H1 (cell line): ENCODE data around the gene FOXN3. TPM values are rescaled to one million over a fixed set of nuclear protein-coding genes. Genes with fewer than 3 reads are reported as not detected.

ENCODE experiments used
- CTCF ChIA-PET: fragments of 300-600 bp; sonication (Branson Sonifier 250); formaldehyde crosslinking; loops from one replicate; lab custom pipeline; 2021; ENCODE audit not compliant: partially characterized antibody; lab: Charles Lee
- POLR2A ChIA-PET: fragments of 300-600 bp; sonication (Branson Sonifier 250); formaldehyde crosslinking; loops from one replicate; lab custom pipeline; 2021; ENCODE audit warnings: inconsistent platforms; ENCODE audit not compliant: partially characterized antibody; lab: Charles Lee
- DNase-seq, 2 experiments: peaks; one replicate each; pipeline versions ENCODE4 v3.0.0 to v3.0.0-alpha.2; 2010 to 2022; ENCODE audit warnings: low spot score in 2 of 2, low read depth in 1 of 2, mixed read lengths in 1 of 2
- FAIRE-seq: peaks from 2 replicates; lab custom pipeline; 2011; peaks lifted over from hg19 to GRCh38; lab: Jason Lieb, UNC
- H2AFZ ChIP-seq: 2 replicates; pipeline ENCODE4 v1.8.1; 2012; ENCODE audit warnings: low read length, inconsistent platforms
- H2AK5ac ChIP-seq: 2 replicates; pipeline ENCODE4 v1.6.1; 2013; ENCODE audit warnings: low read depth, low read length
- H2BK120ac ChIP-seq: replicated peaks from 2 replicates; pipeline ENCODE3; 2013; ENCODE audit warnings: low read depth, low read length, inconsistent platforms
- H2BK12ac ChIP-seq: 2 replicates; pipeline ENCODE4 v1.6.1; 2013; ENCODE audit warnings: low read depth, low read length
- H2BK15ac ChIP-seq: 2 replicates; pipeline ENCODE4 v1.6.1; 2013; ENCODE audit warnings: low read length
- H2BK20ac ChIP-seq: 2 replicates; pipeline ENCODE4 v1.6.1; 2013; ENCODE audit warnings: low read length
- H2BK5ac ChIP-seq: 2 replicates; pipeline ENCODE4 v1.6.1; 2013; ENCODE audit warnings: low read depth, low read length
- H3K14ac ChIP-seq: 2 replicates; pipeline ENCODE4 v1.6.1; 2013; ENCODE audit warnings: inconsistent platforms; ENCODE audit not compliant: insufficient read length
- H3K18ac ChIP-seq: 2 replicates; pipeline ENCODE4 v1.6.1; 2013; ENCODE audit warnings: low read length; ENCODE audit errors: extremely low read depth
- H3K23ac ChIP-seq: 2 replicates; pipeline ENCODE4 v1.6.1; 2013; ENCODE audit warnings: inconsistent platforms; ENCODE audit not compliant: insufficient read length
- H3K23me2 ChIP-seq: 2 replicates; pipeline ENCODE4 v1.6.1; 2013; ENCODE audit warnings: low read depth, low read length
- H3K27ac ChIP-seq: 2 replicates; pipeline ENCODE4 v1.6.1; 2011; ENCODE audit warnings: low read depth, low read length, inconsistent platforms
- H3K27me3 ChIP-seq, 4 experiments: replicated peaks in 1 of 4; 1 replicate in 1 of 4; 2 replicates in 3 of 4; pipeline versions ENCODE4 v1.6.1 to v1.8.1; 2011 to 2013; ENCODE audit warnings: low read length in 3 of 4, mild to moderate bottlenecking in 3 of 4, inconsistent platforms in 2 of 4, mixed read lengths in 2 of 4, moderate library complexity in 1 of 4; ENCODE audit not compliant: control insufficient read depth in 3 of 4, insufficient read depth in 3 of 4; ENCODE audit errors: extremely low read depth in 1 of 4
- H3K36me3 ChIP-seq, 4 experiments: 2 replicates each; pipeline versions ENCODE4 v1.6.1 to v1.8.1; 2011 to 2013; ENCODE audit warnings: mild to moderate bottlenecking in 4 of 4, low read length in 3 of 4, moderate library complexity in 2 of 4, control low read depth in 1 of 4, inconsistent platforms in 1 of 4; ENCODE audit not compliant: insufficient read depth in 4 of 4, control insufficient read depth in 2 of 4
- H3K4ac ChIP-seq: replicated peaks from 2 replicates; pipeline ENCODE3; 2013; ENCODE audit warnings: low read length, low read depth, mixed read lengths, inconsistent platforms; ENCODE audit not compliant: insufficient read length
- H3K4me1 ChIP-seq, 4 experiments: replicated peaks in 1 of 4; 1 replicate in 1 of 4; 2 replicates in 3 of 4; pipeline versions ENCODE4 v1.6.1 to v1.8.1; 2011 to 2013; ENCODE audit warnings: low read length in 3 of 4, inconsistent platforms in 2 of 4, mixed read lengths in 1 of 4; ENCODE audit not compliant: insufficient read depth in 4 of 4, control insufficient read depth in 3 of 4
- H3K4me2 ChIP-seq, 2 experiments: 2 replicates each; pipeline versions ENCODE4 v1.6.1 to v1.8.1; 2011 to 2013; ENCODE audit warnings: low read depth in 2 of 2, low read length in 2 of 2, control low read depth in 1 of 2, inconsistent platforms in 1 of 2, mild to moderate bottlenecking in 1 of 2; ENCODE audit not compliant: insufficient read depth in 1 of 2
- H3K4me3 ChIP-seq, 4 experiments: fragments of 200-600, 300-600 bp in 1 of 4; sonication (generic), shearing (Covaris generic), sonication (Bioruptor Twin) in 1 of 4; 2 replicates each; pipeline versions ENCODE4 v1.5.1 to v1.8.1; 2011 to 2016; ENCODE audit warnings: low read length in 4 of 4, low read depth in 3 of 4, control low read depth in 2 of 4, inconsistent platforms in 2 of 4, mild to moderate bottlenecking in 2 of 4, mixed read lengths in 1 of 4, moderate library complexity in 1 of 4; ENCODE audit not compliant: insufficient read depth in 2 of 4; ENCODE audit errors: extremely low read depth in 1 of 4
- H3K56ac ChIP-seq: replicated peaks from 2 replicates; pipeline ENCODE3; 2013; ENCODE audit warnings: low read depth, mild to moderate bottlenecking, mixed read lengths, low read length, inconsistent platforms; ENCODE audit not compliant: insufficient read length
- H3K79me1 ChIP-seq: 2 replicates; pipeline ENCODE4 v1.6.1; 2013; ENCODE audit warnings: low read depth, low read length, control low read depth
- H3K79me2 ChIP-seq, 2 experiments: 2 replicates each; pipeline versions ENCODE4 v1.6.1 to v1.8.1; 2012 to 2013; ENCODE audit warnings: low read length in 2 of 2, mild to moderate bottlenecking in 2 of 2, inconsistent platforms in 1 of 2; ENCODE audit not compliant: insufficient read depth in 2 of 2, control insufficient read depth in 1 of 2
- H3K9ac ChIP-seq, 4 experiments: replicated peaks in 1 of 4; 1 replicate in 1 of 4; 2 replicates in 3 of 4; pipeline versions ENCODE4 v1.6.1 to v1.8.1; 2011 to 2013; ENCODE audit warnings: low read depth in 3 of 4, low read length in 3 of 4, control low read depth in 2 of 4, mild to moderate bottlenecking in 2 of 4, moderate library complexity in 2 of 4, inconsistent platforms in 1 of 4; ENCODE audit errors: extremely low read depth in 1 of 4
- H3K9me3 ChIP-seq, 2 experiments: 2 replicates each; pipeline versions ENCODE4 v1.6.1 to v1.8.1; 2012 to 2013; ENCODE audit warnings: mild to moderate bottlenecking in 2 of 2, moderate library complexity in 2 of 2, control low read depth in 1 of 2, inconsistent platforms in 1 of 2, low read depth in 1 of 2, low read length in 1 of 2, mixed read lengths in 1 of 2; ENCODE audit not compliant: insufficient read depth in 2 of 2
- H4K20me1 ChIP-seq, 2 experiments: replicated peaks in 1 of 2; 2 replicates each; pipeline versions ENCODE3 to v1.8.1; 2011 to 2013; ENCODE audit warnings: inconsistent platforms in 2 of 2, low read length in 2 of 2, mild to moderate bottlenecking in 1 of 2; ENCODE audit not compliant: insufficient read depth in 2 of 2, control insufficient read depth in 1 of 2
- H4K5ac ChIP-seq: 2 replicates; pipeline ENCODE4 v1.6.1; 2013; ENCODE audit warnings: low read length, low read depth, mixed read lengths, inconsistent platforms; ENCODE audit not compliant: insufficient read length
- H4K8ac ChIP-seq: 2 replicates; pipeline ENCODE4 v1.8.0; 2013; ENCODE audit warnings: mild to moderate bottlenecking, moderate library complexity, low read length, inconsistent platforms; ENCODE audit not compliant: insufficient read depth; ENCODE audit errors: extremely low read depth
- H4K91ac ChIP-seq: replicated peaks from 2 replicates; pipeline ENCODE3; 2013; ENCODE audit warnings: low read length, mixed read lengths, inconsistent platforms; ENCODE audit not compliant: insufficient read length
- CBX8 ChIP-seq: fragments of 300-800, 300-1000 bp; sonication (generic); IDR thresholded peaks from 2 replicates; pipeline ENCODE4 v1.7.1; 2016; ENCODE audit warnings: low read depth, low read length, borderline replicate concordance
- GABPA ChIP-seq: IDR thresholded peaks from 2 replicates; pipeline ENCODE4 v1.6.1; 2011; ENCODE audit warnings: mild to moderate bottlenecking, low read length, moderate library complexity, borderline replicate concordance; ENCODE audit not compliant: insufficient read depth
- KDM1A ChIP-seq: fragments of 200-600, 300-600 bp; sonication (generic); IDR thresholded peaks from 2 replicates; pipeline ENCODE4 v1.7.1; 2016; ENCODE audit warnings: mild to moderate bottlenecking, low read length, borderline replicate concordance
- RAD21 ChIP-seq, 2 experiments: IDR thresholded peaks in 1 of 2; conservative IDR thresholded peaks in 1 of 2; 2 replicates each; pipeline ENCODE4 v1.6.1; 2011; ENCODE audit warnings: low read depth in 2 of 2, low read length in 2 of 2, improper control_type of control experiment in 1 of 2, inconsistent platforms in 1 of 2, mild to moderate bottlenecking in 1 of 2, moderate library complexity in 1 of 2
- RXRA ChIP-seq: IDR thresholded peaks from 2 replicates; pipeline ENCODE4 v1.6.1; 2011; ENCODE audit warnings: low read depth, mild to moderate bottlenecking, low read length, moderate library complexity; ENCODE audit not compliant: insufficient read depth
- SP2 ChIP-seq: IDR thresholded peaks from 2 replicates; pipeline ENCODE4 v1.6.1; 2012; ENCODE audit warnings: mild to moderate bottlenecking, low read length, inconsistent platforms
- TAF7 ChIP-seq: optimal IDR thresholded peaks from 2 replicates; pipeline ENCODE3; 2011; ENCODE audit warnings: low read depth, mild to moderate bottlenecking, inconsistent platforms, low read length, moderate library complexity, borderline replicate concordance
- TBP ChIP-seq: IDR thresholded peaks from 2 replicates; pipeline ENCODE4 v1.6.1; 2011; ENCODE audit warnings: low read depth, low read length, improper control_type of control experiment
- WGBS, 2 experiments: shearing (Covaris generic) in 1 of 2; methylation state at CpG; one replicate each; pipeline versions ENCODE4 v1.1.6 to v1.1.7; 2013 to 2015; ENCODE audit warnings: low lambda C conversion rate in 2 of 2, mixed read lengths in 2 of 2, inconsistent platforms in 1 of 2, low coverage in 1 of 2, missing lambda C conversion rate in 1 of 2; ENCODE audit not compliant: insufficient replicate concordance in 2 of 2, insufficient coverage in 1 of 2, insufficient read length in 1 of 2; ENCODE audit errors: extremely low coverage in 1 of 2, missing lambda C conversion rate in 1 of 2; 5-methylcytosine and 5-hydroxymethylcytosine counted together
- polyA plus RNA-seq, 7 experiments: library from polyadenylated mRNA; depleted of rRNA in 3 of 7; stranded (reverse) in 5 of 7; unstranded in 2 of 7; fragments of >200 nt in 5 of 7; fragments of 200-250 nt in 2 of 7; gene quantifications; 1 replicate in 5 of 7; 2 replicates in 1 of 7; 4 replicates in 1 of 7; pipeline versions ENCODE4 v1.2.1 to v1.2.3, GENCODE V29; 2011 to 2013; ENCODE audit warnings: missing spikeins in 2 of 7, mixed read lengths in 2 of 7
- total RNA-seq: library from RNA; stranded (reverse); fragmentation: NEBNext Ultra II Directional; extraction: Animal tissue kit (Norgen Biotek cat#: 25700); gene quantifications from 2 replicates; pipeline ENCODE4 v1.2.1, GENCODE V29; 2021
- TF ChIP-seq, protein P1 (sequence below): IDR thresholded peaks from 2 replicates; pipeline ENCODE4 v1.6.1; 2012; ENCODE audit warnings: inconsistent platforms

Gene FOXN3
- total and polyA plus RNA-seq, 2 of the 8 experiments (the other 6 are each of a cell fraction or from before 2014, with no cell fraction given), result 52.6 to 178 TPM

DNA sequence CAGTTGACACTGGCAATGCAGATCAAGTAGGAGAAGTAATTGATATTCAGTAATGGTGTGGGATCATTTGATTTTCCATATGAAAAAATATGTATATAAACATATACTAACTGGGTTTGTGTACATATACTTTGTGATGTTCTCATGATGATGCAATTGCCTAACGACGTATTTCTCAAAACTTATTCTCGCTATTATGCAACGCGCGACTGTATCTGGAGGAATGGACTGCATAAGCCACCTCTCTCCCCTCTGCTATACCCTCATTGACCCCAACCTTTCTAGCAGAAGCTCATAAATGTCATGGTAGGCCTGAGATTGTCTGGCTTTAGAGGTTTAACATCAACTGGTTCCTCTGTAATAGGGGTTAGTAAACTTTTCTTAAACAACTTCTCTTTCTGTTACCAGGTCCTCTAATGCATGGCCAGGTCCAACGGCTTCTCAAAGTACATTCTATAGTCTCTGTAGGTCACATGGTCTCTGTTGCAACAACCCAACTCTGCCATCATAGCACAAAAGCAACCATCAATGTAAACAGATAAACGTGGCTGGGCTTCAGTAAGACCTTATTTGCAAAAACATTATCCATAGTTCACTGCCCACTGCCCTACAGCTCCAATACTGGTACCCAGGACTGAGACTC lies 59.3 kb downstream of the FOXN3 start:
- Histone ChIP-seq H4K91ac (no peak overlapping the region), H3K9ac (no peak overlapping the region), H3K4me2 (no peak overlapping the region), H2BK12ac (no peak overlapping the region), H4K8ac (no peak overlapping the region), H2AK5ac (no peak overlapping the region; the same call in 1 of the 2 replicates), H2BK15ac (no peak overlapping the region), H3K4ac (no peak overlapping the region), H2BK5ac (no peak overlapping the region), H3K23me2 (peaks cover 2% of the 10 kb centered on the region; the same call in 1 of the 2 replicates), H3K4me1 (peaks cover 4 to 9% (median 6%) of the 10 kb centered on the region in 4 experiments), H2BK20ac (no peak overlapping the region), H3K23ac (no peak overlapping the region), H3K27ac (no peak overlapping the region), H3K18ac (no peak overlapping the region), H3K36me3 (peaks cover 0 to 4% (median 2%) of the 10 kb centered on the region in 4 experiments; a peak in 2 of 8 replicates), H3K27me3 (no peaks in the 10 kb centered on the region), H3K79me2 (peaks cover 2 to 54% of the 10 kb centered on the region in 2 experiments), H3K79me1 (peaks cover 7% of the 10 kb centered on the region), H3K9me3 (no peaks in the 10 kb centered on the region), H3K56ac (no peak overlapping the region), H2BK120ac (no peak overlapping the region), H4K20me1 (peaks cover 3 to 4% of the 10 kb centered on the region in 2 experiments), H2AFZ (no peak overlapping the region), H3K4me3 (no peak overlapping the region), H4K5ac (no peak overlapping the region), H3K14ac (no peak overlapping the region)
- WGBS, 2 experiments, result 92% methylated on average over 8 of the region's 8 CpGs; no CpG with 5 or more reads in 1 of the 2 experiments
- DNase-seq (no peak), FAIRE-seq (no peak)
- POLR2A ChIA-PET, result interaction anchor here (1.0 to 2.2 kb wide), 2 partner anchors 10 to 15 kb away, joined by 4 to 8 read pairs; no protein-coding TSS in a partner anchor
- CTCF ChIA-PET, result interaction anchor here (1.0 to 1.2 kb wide), 3 partner anchors 11 to 107 kb away, joined by 3 read pairs; no protein-coding TSS in a partner anchor
- TF ChIP-seq CBX8 (no peak), RAD21 (IDR thresholded peaks at IDR 0.05 in 1 of 2, conservative IDR thresholded peaks at IDR 0.05 in 1 of 2; ENCODE audit: low read depth in 2 of 2, low read length in 2 of 2) (no peak), GABPA (no peak), TAF7 (no peak), KDM1A (no peak), SP2 (no peak), TBP (no peak), RXRA (no peak)
- TF ChIP-seq, protein P1, sequence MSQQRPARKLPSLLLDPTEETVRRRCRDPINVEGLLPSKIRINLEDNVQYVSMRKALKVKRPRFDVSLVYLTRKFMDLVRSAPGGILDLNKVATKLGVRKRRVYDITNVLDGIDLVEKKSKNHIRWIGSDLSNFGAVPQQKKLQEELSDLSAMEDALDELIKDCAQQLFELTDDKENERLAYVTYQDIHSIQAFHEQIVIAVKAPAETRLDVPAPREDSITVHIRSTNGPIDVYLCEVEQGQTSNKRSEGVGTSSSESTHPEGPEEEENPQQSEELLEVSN, result no peak
